K562 (cell line): Measurements from ENCODE around the gene MAST3. TPM values are rescaled to one million over a fixed set of nuclear protein-coding genes. Genes with fewer than 3 reads are reported as not detected.

Source experiments
- CXXC5 ChIP-seq: fragments of 250-450 bp; sonication (Bioruptor Pico); IDR thresholded peaks from 2 replicates; pipeline ENCODE4 v1.8.0; 2022; ENCODE audit warnings: inconsistent platforms, mild to moderate bottlenecking, moderate library complexity
- E2F8 ChIP-seq: fragments of 450-650 bp; IDR thresholded peaks from 2 replicates; pipeline ENCODE4 v1.7.1; 2018; ENCODE audit warnings: mild to moderate bottlenecking, low read depth; ENCODE audit not compliant: partially characterized antibody
- JUND ChIP-seq, 2 experiments: IDR thresholded peaks; 2 replicates in 1 of 2; 3 replicates in 1 of 2; pipeline ENCODE4 v1.6.1; 2011; ENCODE audit warnings: borderline replicate concordance in 2 of 2, low read depth in 2 of 2, low read length in 2 of 2, improper control_type of control experiment in 1 of 2, missing biosample characterization in 1 of 2, missing genetic modification characterization in 1 of 2, missing genetic modification reagents in 1 of 2
- MLLT1 ChIP-seq, 2 experiments: fragments of 450-650 bp; IDR thresholded peaks; 2 replicates each; pipeline ENCODE4 v1.6.1; 2016
- MTA1 ChIP-seq: fragments of 450-650 bp; IDR thresholded peaks from 2 replicates; pipeline ENCODE4 v1.6.1; 2017; ENCODE audit warnings: borderline replicate concordance
- NR0B1 ChIP-seq: fragments of 450-650 bp; IDR thresholded peaks from one replicate; pipeline ENCODE4 v1.6.1; 2018; ENCODE audit warnings: mild to moderate bottlenecking, moderate library complexity; ENCODE audit not compliant: partially characterized antibody
- PHF8 ChIP-seq: fragments of 200-600 bp; sonication (generic); IDR thresholded peaks from 2 replicates; pipeline ENCODE4 v1.6.1; 2012; ENCODE audit warnings: mixed run types, mild to moderate bottlenecking, inconsistent platforms, low read length, moderate library complexity, borderline replicate concordance
- PRDM10 ChIP-seq: fragments of 450-650 bp; IDR thresholded peaks from 2 replicates; pipeline ENCODE4 v1.6.1; 2018; ENCODE audit not compliant: partially characterized antibody
- RCOR1 ChIP-seq, 2 experiments: IDR thresholded peaks; 2 replicates each; pipeline ENCODE4 v1.6.1; 2012; ENCODE audit warnings: low read depth in 2 of 2, low read length in 2 of 2, borderline replicate concordance in 1 of 2, improper control_type of control experiment in 1 of 2
- SMAD4 ChIP-seq: fragments of 250-450 bp; sonication (Bioruptor Pico); conservative IDR thresholded peaks from 2 replicates; pipeline ENCODE4 v1.8.0; 2021; ENCODE audit warnings: inconsistent platforms, mild to moderate bottlenecking, moderate library complexity
- TEAD4 ChIP-seq, 2 experiments: sonication (generic) in 1 of 2; formaldehyde crosslinking in 1 of 2; IDR thresholded peaks; 2 replicates each; pipeline versions ENCODE4 v1.6.1 to v1.8.0; 2012 to 2022; ENCODE audit warnings: borderline replicate concordance in 1 of 2, inconsistent platforms in 1 of 2, low read length in 1 of 2, mild to moderate bottlenecking in 1 of 2, missing genetic modification reagents in 1 of 2
- TFAP4 ChIP-seq: sonication (generic); formaldehyde crosslinking; IDR thresholded peaks from 2 replicates; pipeline ENCODE4 v1.8.0; 2022; ENCODE audit warnings: missing genetic modification reagents, mild to moderate bottlenecking, moderate library complexity, borderline replicate concordance
- XRCC4 ChIP-seq: IDR thresholded peaks from one replicate; pipeline ENCODE4 v1.6.1; 2011; ENCODE audit not compliant: insufficient read depth, insufficient read length; ENCODE audit errors: extremely low read depth
- polyA plus RNA-seq, 8 experiments: library from polyadenylated mRNA; depleted of rRNA in 4 of 8; stranded (reverse) in 5 of 8; unstranded in 3 of 8; fragments of >200 nt; fragmentation: Nextera tagmentation in 2 of 8; fragmentation: Illumina TruSeq in 1 of 8; extraction: Ambion mirVana in 2 of 8; extraction: Trizol in 1 of 8; gene quantifications; 2 replicates each; pipeline versions ENCODE4 v1.2.1 to v1.2.3, GENCODE V29; 2011 to 2014; ENCODE audit warnings: inconsistent platforms in 1 of 8, missing spikeins in 1 of 8
- total RNA-seq, 7 experiments: library from RNA; depleted of rRNA in 6 of 7; stranded (reverse); fragments of >200 nt in 6 of 7; fragmentation: Illumina TruSeq in 2 of 7; extraction: Trizol in 2 of 7; gene quantifications; 2 replicates each; pipeline versions ENCODE4 v1.2.1 to v1.2.3, GENCODE V29; 2011 to 2021; ENCODE audit warnings: low replicate concordance in 1 of 7

Gene MAST3
- total and polyA plus RNA-seq, 9 of the 15 experiments (the other 6 are each of a cell fraction or from before 2014, with no cell fraction given) = 0.94 to 9.9 (median 2.4) TPM

GRCh38 chr19:18058208-18059009, 39.2 kb upstream of the MAST3 start (continued):
- TF ChIP-seq E2F8 (no peak), TFAP4 (CRISPR knock-in tag) (peak; percentile 61; the same call in 1 of the 2 replicates), TEAD4 (IDR thresholded peaks at IDR 0.05; ENCODE audit: low read length) (no peak), TEAD4 (CRISPR knock-in tag; IDR thresholded peaks at IDR 0.05; ENCODE audit: borderline replicate concordance) (no peak), NR0B1 (no peak), XRCC4 (no peak), PRDM10 (no peak), MLLT1 (IDR thresholded peaks at IDR 0.05) (no peak), SMAD4 (CRISPR knock-in tag) (peak; percentile 49; the same call in 1 of the 2 replicates), PHF8 (peak; percentile 24; the same call in 1 of the 2 replicates), CXXC5 (CRISPR knock-in tag) (peak; percentile 34; the same call in 1 of the 2 replicates), JUND (IDR thresholded peaks at IDR 0.05; ENCODE audit: borderline replicate concordance, low read depth, low read length) (peak; percentile 25; the same call in 1 of the 2 replicates), JUND (tag; IDR thresholded peaks at IDR 0.05; ENCODE audit: borderline replicate concordance, low read depth, low read length) (no peak), MTA1 (peak; percentile 57; the same call in 1 of the 2 replicates), RCOR1 (IDR thresholded peaks at IDR 0.05; ENCODE audit: borderline replicate concordance in 1 of 2, low read depth in 2 of 2, low read length in 2 of 2) (0 out of 4 replicates have a peak, but pooled peaks of 1 of the 2 experiments have one; percentile 5)
